GM18520 (cell line): Measurements from ENCODE around the gene KLHDC3.
A peak's percentile ranks its signal among the peaks of the same experiment; 100 is the strongest.

Experiments
- ATAC-seq: cut with Tn5 transposase; IDR thresholded peaks from one replicate; pipeline ENCODE4 v1.9.1; 2021; ENCODE audit not compliant: unreplicated experiment

Gene KLHDC3

DNA sequence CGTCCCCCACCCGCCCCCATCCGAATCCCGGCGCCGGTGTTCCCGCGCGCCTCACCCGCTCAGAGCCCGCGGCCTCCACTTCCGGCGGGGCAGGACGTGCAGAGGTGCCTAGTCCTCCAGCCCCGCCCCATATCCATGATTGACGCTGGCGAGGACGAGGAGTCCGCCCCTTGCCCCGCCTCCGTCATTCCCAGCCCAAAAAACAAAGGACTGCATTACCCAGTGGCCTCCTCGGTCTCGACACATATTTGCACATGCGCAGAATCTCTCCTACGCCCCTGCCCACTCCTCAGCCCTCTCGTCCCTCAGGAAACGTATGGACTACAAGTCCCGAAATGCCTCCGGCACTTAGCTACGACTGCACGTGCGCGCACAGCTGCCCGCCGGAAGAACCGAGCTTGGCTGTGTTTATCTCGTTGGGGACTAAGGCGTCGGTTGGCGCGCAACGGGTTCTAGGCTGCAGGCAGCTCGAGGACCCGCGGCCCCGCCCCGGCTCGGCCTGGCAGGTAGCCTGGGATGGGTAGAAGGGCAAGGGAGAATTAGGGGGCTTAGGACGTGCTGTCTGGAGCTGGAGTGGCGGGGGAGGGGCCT is at the start of gene KLHDC3, which contains the start of gene MEA1:
Gene KLHDC3 (plus strand): TSS at position 407 of the 591 bp plus-strand sequence. CDS start 2,944 bp downstream, outside the sequence.
Gene MEA1 (minus strand): TSS at position 104 of the 591 bp plus-strand sequence. CDS start 133 bp downstream, outside the sequence.
- peak; percentile 87 for ATAC-seq

GRCh38 chr6:42966571-42966970 is 47.5 kb upstream of the KLHDC3 start:
- ATAC-seq, result no peak

DNA sequence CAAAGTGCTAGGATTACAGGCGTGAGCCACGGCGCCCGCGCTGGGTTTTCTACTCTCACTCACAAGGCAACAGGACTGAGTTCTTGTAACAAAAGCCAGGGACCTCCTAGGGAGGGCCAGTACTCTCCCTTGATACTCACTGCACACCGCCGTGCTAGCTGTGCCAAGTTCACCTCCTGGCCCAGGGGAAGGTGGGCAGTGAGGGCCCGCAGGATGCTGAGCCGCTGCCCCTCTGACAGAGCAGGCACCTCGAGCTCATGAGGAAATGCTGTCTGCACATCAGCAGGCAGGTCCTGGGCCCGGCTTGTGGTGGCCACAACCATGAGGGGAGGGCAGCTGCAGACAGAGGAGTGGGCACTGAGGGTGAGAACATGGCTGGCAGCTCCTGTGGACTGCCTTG is 46.8 kb upstream of the KLHDC3 start:
- no peak for ATAC-seq

GRCh38 chr6:42968126-42968701 is 45.8 kb upstream of the KLHDC3 start:
- no peak for ATAC-seq

- no peak for ATAC-seq
Observed at GRCh38 chr6:42968783-42969182, 45.3 kb upstream of the KLHDC3 start.

DNA sequence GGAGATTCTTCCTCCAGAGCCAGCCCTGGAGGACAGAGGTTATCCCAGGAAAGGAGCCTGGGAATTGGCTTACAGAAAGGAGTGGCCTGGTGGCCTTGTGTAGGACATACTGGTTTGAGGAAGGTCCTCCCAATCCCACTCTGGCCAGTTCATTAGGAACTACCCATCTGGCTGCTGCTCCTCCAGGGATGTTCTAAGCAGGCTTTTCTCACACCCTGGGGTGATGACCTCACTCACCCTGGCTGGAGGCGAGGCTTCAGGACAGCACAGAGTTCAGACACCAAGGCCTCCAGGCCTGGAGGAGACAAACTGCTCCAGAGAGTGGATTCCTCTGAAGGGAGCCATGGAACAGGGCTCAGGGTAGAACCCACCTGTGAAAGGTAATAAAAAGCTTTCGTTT is 44.6 kb upstream of the KLHDC3 start:
- no peak for ATAC-seq

- no peak for ATAC-seq
Observed at GRCh38 chr6:42969934-42970333, 44.1 kb upstream of the KLHDC3 start.

DNA sequence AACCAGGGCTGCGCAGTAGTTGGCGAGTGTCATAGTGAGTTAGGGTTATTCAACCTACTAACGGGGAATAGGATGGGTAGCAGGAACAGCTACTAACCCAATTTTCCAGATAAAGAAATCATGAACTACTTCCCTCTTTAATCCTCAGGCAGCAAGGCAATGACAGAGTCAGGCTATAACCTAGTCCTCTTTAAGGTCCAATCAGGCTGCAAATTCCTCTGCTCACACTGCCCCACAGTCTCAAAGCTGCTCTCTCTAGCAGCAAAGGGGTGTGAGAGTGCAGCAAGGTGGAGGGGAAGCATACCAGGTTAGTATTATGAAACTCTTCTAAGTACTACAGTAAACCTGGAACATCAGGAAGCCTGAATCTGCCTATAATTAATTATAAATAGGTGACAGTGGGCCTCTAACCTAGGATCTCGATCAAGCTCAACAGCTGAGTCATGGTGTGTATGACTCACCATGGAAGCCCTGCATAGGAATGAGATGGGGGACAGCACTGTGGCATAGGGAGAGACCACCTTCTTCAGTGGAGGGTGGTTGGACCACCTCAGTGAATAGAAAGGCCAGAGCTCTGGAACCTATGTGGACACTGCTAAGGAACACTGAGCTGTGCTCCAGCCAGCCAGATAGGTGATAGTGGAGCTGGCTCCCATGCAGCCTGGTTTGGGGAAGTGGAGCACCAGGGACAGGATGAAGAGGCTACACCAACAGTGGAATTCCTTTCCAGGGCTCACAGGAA is 43.0 kb upstream of the KLHDC3 start:
- no peak for ATAC-seq

- no peak for ATAC-seq
Observed at GRCh38 chr6:42971746-42972327, 42.2 kb upstream of the KLHDC3 start.

DNA sequence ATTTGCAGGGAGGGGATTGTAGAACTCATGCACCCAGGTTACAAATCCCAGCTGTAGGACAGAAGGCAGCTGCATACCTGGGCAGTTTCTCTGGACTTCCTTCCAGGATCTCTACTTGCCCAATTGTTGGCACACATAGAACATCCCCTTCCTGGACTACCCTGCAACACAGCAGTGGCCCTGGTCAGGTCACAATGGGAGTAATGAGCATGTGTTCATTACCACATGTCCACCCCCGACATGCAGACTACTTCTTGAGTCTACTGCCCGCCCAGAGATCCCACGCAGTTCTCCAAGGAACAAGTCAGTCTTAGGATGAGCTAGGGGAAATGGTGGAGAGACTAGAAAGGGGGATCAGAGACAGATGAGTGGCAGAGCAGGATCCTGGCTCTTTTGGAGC is 40.1 kb upstream of the KLHDC3 start:
- ATAC-seq, result no peak

GRCh38 chr6:42974919-42975505 is 39.0 kb upstream of the KLHDC3 start:
- no peak for ATAC-seq

- no peak for ATAC-seq
Observed at GRCh38 chr6:42978487-42978838, 35.6 kb upstream of the KLHDC3 start.

GRCh38 chr6:42978839-42979522 is 35.1 kb upstream of the KLHDC3 start, which contains the start of gene PEX6:
Gene PEX6, minus strand, starts transcription at chr6:42979181. Its CDS starts 31 bp downstream, at chr6:42979150.
- ATAC-seq, result peak; percentile 69

DNA sequence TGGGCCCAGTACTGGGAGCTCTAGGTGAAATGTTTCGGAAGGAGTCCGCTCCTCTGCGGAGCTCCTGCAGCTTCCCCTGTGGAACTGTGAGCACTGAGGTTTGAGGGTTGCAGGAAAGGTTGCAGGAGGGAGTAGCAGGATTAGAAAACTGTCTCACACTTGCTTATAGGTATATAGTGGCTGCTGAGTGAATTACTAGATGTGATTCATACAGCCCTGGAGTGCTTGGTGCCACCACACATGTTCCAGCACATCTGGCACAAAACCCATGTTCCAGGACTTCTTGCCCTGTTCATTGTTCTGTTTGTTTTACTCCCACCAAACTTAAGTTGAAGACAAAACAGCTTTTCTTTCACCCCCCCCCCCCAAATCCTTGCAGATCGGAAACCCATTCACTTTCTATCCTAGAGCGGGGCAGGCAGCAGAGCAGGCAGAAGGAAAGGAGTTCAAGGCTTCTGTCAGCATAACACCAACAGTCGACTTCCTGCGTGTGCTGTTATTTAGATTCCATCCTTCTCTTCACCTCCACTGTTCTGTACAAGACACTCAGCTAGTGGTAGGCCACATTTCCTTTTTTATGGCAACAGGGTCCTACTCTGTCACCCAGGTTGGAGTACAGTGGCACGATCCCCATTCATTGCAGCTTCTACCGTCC is 34.4 kb upstream of the KLHDC3 start:
- ATAC-seq, result no peak

DNA sequence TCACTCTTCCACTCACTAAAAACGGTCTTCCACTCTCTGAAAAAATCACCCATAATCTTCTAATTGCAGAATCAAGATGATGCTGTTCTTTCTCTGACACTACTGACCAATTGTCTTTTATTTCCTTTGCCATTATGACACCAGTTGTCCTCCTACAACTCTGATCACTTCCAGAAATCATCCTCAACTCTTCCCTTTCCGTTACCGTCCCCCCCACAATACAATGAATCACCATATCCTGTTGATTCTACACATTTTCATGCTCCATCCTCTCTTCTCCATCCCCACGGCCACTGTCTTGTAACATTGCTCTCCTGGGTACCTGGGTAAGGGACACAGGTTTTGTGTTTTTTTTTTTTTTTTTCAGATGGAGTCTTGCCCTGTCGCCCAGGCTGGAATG is 32.2 kb upstream of the KLHDC3 start:
- no peak for ATAC-seq

DNA sequence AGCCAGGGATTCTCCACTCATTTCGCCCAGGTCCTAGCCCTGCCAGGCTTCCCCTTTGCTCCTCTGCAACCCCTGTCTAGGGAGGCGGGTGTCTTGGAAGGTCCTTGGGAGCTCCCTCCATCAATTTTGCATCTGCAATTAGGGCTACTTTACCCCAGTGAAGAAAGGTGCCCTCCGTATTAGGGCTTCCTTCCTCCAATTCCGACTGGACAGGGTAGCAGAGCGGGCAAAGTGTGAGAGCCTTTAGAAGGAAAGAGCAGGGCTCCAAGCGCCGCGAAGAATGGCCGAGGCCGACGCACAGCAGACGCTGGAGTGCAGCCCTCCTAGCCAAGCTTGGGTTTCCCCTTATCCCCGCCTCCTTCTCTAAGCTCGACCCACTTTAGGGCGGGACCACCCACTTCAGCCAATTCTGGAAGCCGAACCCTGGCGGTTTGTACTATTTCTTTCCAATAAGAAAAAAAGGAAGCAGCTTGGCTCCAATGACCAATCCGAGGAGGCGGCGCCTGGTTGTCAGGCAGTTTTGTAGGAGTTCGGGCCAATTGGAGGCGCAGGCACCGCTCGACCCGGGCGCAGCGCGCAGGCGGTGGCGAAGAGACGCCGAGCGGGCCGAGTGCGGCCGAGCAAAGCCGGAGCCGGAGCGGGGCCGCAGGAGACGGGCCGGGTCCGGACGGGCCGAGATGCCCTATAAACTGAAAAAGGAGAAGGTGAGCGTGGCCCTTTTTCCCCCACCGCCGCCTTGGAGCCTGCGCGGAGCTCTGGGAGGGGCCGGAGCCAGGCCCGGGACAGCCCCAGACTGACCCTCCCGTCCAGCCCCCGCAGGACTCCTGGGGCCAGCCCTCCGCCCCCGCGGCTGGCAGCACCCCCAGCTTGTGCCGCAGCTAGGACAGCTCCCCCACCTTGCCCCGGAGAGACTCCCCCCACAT is 29.8 kb upstream of the KLHDC3 start, which contains the start of gene PPP2R5D:
Gene PPP2R5D (plus strand): TSS at position 570 of the 923 bp plus-strand sequence. CDS start 108 bp downstream, at position 678.
- peak; percentile 93 for ATAC-seq

DNA sequence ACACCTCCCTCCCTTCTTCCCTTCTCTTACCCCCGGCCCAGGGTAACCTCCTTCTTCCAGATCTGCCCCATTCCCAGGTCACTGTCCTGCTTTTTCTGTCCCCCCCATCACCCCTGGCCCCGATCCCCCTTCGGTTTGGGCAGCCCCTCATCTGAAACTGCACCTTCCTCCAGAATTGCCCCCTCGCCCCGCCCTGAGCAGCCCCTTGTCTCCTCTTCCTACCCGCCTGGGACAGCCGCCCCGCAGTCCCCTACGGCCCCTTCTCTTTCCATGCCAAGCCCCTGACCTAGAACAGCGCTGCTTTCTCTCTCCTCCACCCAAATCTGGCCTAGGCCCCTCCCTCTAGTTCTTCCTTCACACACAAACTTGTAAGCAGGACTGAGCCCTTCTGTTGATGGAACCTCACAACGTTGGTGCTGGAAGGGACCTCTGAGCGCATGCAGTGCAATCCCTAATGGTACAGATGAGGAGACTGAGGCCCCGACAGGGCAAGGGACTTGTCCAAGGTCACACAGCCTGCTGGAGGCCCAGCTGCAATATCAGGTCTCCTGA is 29.0 kb upstream of the KLHDC3 start:
- ATAC-seq, result no peak

- ATAC-seq, result no peak
Observed at GRCh38 chr6:42987533-42988451, 26.3 kb upstream of the KLHDC3 start.
